Lower lobe of right lung (tissue), 2 donors: ENCODE results near the gene NCOA3. TPM values are rescaled to one million over a fixed set of nuclear protein-coding genes. Genes with fewer than 3 reads are reported as not detected.
A peak's percentile ranks its signal among the peaks of the same experiment; 100 is the strongest.

Experiments used
- ATAC-seq, 2 donors: fragments of 200-7000 bp; cut with Tn5 transposase; one replicate each; pipeline ENCODE4 v1.9.1; 2020 to 2022; ENCODE audit warnings: mild to moderate bottlenecking in 2 of 2, moderate library complexity in 2 of 2
- DNase-seq: peaks from one replicate; pipeline ENCODE4 v3.0.0-alpha.2; 2020
- H3K27ac ChIP-seq: fragments of 200-600 bp; one replicate; pipeline ENCODE4 v1.8.0; 2022
- H3K27me3 ChIP-seq: fragments of 200-600 bp; one replicate; pipeline ENCODE4 v1.8.0; 2022; ENCODE audit warnings: low read depth
- H3K36me3 ChIP-seq: fragments of 200-600 bp; one replicate; pipeline ENCODE4 v1.8.0; 2022; ENCODE audit warnings: mild to moderate bottlenecking
- H3K4me1 ChIP-seq: fragments of 200-600 bp; one replicate; pipeline ENCODE4 v1.8.0; 2022
- H3K4me3 ChIP-seq: fragments of 200-600 bp; one replicate; pipeline ENCODE4 v1.8.0; 2022; ENCODE audit warnings: mild to moderate bottlenecking
- H3K9me3 ChIP-seq: fragments of 200-600 bp; one replicate; pipeline ENCODE4 v1.8.0; 2022
- CTCF ChIP-seq: fragments of 200-600 bp; IDR thresholded peaks from one replicate; pipeline ENCODE4 v1.8.0; 2022; ENCODE audit warnings: antibody characterized with exemption, mild to moderate bottlenecking
- intact Hi-C: fragments of 100-400 bp; cut with DNase I; formaldehyde crosslinking; loops from one replicate; pipeline ENCODE4 v1.11.0; 2022
- total RNA-seq: library from RNA; stranded (reverse); fragmentation: NEBNext Ultra II Directional; extraction: Animal tissue kit (Norgen Biotek cat#: 25700); gene quantifications from one replicate; pipeline ENCODE4 v1.2.1, GENCODE V29; 2021
- donor health status: DM: no; HTN: yes; CAD: no; lungs with severe emphysema.

The NCOA3 gene
- total RNA-seq, 1 donor from 2014 or later: 42.1 TPM

GRCh38 chr20:47568019-47568418 lies 66.3 kb downstream of the NCOA3 start:
- Histone ChIP-seq H3K4me3 (no peak overlapping the region), H3K4me1 (peaks cover 39% of the 10 kb centered on the region), H3K36me3 (peaks cover 7% of the 10 kb centered on the region), H3K27ac (peak overlapping the region; percentile 13), H3K9me3 (peaks cover 3% of the 10 kb centered on the region), H3K27me3 (no peaks in the 10 kb centered on the region)
- no peak for TF ChIP-seq CTCF
- DNase-seq (no peak), ATAC-seq (peak; percentile 66 to 80)
- intact Hi-C loops: no loop called here

DNA sequence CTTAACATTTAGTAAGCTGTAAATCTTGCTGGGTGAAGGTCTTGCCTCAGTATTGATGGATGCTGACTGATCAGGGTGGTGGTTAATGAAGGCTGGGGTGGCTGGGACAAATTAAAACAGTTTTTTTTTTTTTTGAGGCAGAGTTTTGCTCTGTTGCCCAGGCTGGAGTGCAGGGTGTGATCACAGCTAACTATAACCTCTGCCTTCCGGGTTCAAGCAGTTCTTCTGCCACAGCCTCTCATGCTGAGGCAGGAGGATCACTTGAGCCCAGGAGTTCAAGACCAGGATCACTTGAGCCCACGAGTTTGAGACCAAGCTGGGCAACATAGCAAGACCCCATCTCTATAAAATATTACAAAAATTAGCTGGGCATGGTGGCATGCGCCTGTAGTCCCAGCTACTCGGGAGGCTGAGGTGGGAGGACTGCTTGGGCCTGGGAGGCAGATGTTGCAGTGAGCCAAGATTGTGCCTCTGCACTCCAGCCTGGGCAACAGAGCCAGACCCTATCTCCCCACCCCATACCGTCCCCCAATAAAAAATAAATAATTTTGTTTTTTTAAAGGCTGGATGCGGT lies 67.2 kb downstream of the NCOA3 start:
- peaks cover 3% of the 10 kb centered on the region for H3K9me3 ChIP-seq
- no peak overlapping the region for H3K27ac ChIP-seq
- ATAC-seq: no peak

GRCh38 chr20:47571426-47571825 lies 69.7 kb downstream of the NCOA3 start:
- intact Hi-C loops: no loop called here
- DNase-seq: no peak
- Histone ChIP-seq H3K27me3 (no peaks in the 10 kb centered on the region), H3K27ac (no peak overlapping the region), H3K4me3 (no peak overlapping the region), H3K4me1 (peaks cover 53% of the 10 kb centered on the region), H3K9me3 (peaks cover 3% of the 10 kb centered on the region), H3K36me3 (peaks cover 7% of the 10 kb centered on the region)
- TF ChIP-seq CTCF: no peak
- ATAC-seq: no peak

More for the DNA sequence above, 67.2 kb downstream of the NCOA3 start:
- H3K27me3 ChIP-seq: no peaks in the 10 kb centered on the region
- no peak for TF ChIP-seq CTCF
- H3K4me1 ChIP-seq: peaks cover 44% of the 10 kb centered on the region
- H3K36me3 ChIP-seq: peaks cover 7% of the 10 kb centered on the region
- no peak overlapping the region for H3K4me3 ChIP-seq
- intact Hi-C loops: no loop called here
- no peak for DNase-seq

DNA sequence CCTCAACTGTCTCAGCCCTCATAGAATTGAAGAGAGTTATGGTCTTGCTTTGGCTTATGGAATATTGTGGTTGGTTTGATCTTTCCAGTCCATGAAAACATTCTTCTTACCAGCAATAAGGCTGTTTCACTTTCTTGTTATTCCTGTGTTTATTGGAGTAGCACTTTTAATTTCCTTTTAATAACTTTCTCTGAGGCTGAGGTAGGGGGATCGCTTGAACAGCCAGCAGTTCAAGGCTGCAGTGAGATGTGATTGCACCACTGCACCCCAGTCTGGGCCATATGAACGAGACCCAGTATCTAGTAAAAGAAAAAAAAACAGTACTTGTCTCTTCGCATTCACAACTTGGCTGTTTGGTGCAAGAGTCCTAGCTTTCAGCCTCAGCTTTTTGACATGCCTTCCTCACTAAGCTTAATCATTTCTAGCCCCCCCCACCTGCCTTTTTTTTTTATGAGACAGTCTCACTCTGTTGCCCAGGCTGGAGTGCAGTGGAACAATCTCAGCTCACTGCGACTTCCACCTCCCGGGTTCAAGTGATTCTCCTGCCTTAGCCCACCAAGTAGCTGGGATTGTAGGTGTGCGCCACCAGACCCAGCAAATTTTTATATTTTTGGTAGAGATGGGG lies 70.5 kb downstream of the NCOA3 start:
- DNase-seq (no peak), ATAC-seq (no peak)
- no peak overlapping the region for H3K27ac ChIP-seq
- no peaks in the 10 kb centered on the region for H3K27me3 ChIP-seq
- peaks cover 7% of the 10 kb centered on the region for H3K36me3 ChIP-seq
- intact Hi-C loops: no loop called here
- H3K9me3 ChIP-seq: peaks cover 3% of the 10 kb centered on the region
- no peak overlapping the region for H3K4me3 ChIP-seq
- TF ChIP-seq CTCF: no peak
- peaks cover 55% of the 10 kb centered on the region for H3K4me1 ChIP-seq

GRCh38 chr20:47573559-47573958 lies 71.9 kb downstream of the NCOA3 start:
- TF ChIP-seq CTCF: no peak
- ATAC-seq (no peak), DNase-seq (no peak)
- peaks cover 7% of the 10 kb centered on the region for H3K36me3 ChIP-seq
- H3K4me3 ChIP-seq: no peak overlapping the region
- peaks cover 3% of the 10 kb centered on the region for H3K9me3 ChIP-seq
- intact Hi-C loops: no loop called here
- H3K4me1 ChIP-seq: peaks cover 55% of the 10 kb centered on the region
- H3K27me3 ChIP-seq: no peaks in the 10 kb centered on the region
- H3K27ac ChIP-seq: no peak overlapping the region
